HG03571 (cell line): ENCODE results near the gene ADGRD2.

Experiments used
- ATAC-seq: cut with Tn5 transposase; IDR thresholded peaks from one replicate; pipeline ENCODE4 v1.9.1; 2021; ENCODE audit not compliant: unreplicated experiment

Gene ADGRD2

GRCh38 chr9:124457079-124457886 is 7.0 kb downstream of the ADGRD2 start:
- no peak for ATAC-seq

- no peak for ATAC-seq
Measured at GRCh38 chr9:124457887-124458431, 7.7 kb downstream of the ADGRD2 start.

- ATAC-seq: no peak
Measured at GRCh38 chr9:124458441-124458840, 8.2 kb downstream of the ADGRD2 start.

- ATAC-seq: no peak
Measured at GRCh38 chr9:124462739-124463138, 12.5 kb downstream of the ADGRD2 start.

DNA sequence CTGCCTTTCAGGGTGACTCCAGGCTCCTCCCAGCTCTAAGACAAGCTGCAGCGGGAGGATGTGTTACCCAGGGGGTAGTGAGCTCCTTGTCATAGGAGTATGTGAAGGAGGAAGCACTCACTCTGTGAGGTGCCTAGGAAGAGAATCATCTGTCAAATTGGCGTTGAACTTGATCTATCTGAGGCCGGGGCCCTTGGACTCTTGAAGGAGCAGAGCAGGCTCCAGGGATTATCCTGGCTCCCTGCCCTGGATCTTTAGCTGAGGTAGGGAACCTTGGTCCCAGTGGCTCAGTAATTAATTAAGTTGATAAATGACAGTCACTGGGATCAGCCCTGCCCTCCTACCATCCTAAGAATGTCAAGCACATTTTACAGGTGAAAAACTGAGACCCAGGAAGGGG is 15.5 kb downstream of the ADGRD2 start:
- ATAC-seq: no peak

DNA sequence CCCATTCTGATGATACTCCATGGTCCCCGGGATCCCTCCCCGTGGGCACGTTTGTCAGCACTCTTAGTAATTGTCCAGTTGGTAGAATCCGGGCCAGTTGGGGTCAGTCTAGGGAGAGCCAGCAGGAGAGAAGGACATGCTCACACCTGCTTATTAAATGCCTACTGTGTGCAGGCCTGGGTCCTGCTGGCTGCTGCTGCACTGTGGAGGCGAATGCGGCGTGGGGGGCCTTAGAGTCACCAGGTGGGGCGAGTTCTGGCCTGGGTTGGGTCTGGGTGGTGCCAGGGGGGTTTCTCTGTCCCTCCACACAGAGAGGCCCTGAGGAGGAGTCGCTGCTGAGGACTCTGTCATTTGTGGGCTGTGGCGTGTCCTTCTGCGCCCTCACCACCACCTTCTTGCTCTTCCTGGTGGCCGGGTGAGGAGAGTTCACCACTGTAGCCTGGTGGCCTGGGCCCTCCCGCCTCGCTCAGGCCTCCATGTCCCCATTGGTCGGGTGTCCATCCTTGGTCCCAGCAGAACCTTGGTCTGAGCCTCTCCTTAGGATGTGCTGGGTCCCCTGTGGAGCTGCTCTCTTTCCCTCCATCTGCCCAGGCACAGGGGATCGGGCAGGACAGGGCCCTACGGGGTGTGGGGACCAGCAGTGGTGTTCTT is 17.3 kb downstream of the ADGRD2 start:
- no peak for ATAC-seq

DNA sequence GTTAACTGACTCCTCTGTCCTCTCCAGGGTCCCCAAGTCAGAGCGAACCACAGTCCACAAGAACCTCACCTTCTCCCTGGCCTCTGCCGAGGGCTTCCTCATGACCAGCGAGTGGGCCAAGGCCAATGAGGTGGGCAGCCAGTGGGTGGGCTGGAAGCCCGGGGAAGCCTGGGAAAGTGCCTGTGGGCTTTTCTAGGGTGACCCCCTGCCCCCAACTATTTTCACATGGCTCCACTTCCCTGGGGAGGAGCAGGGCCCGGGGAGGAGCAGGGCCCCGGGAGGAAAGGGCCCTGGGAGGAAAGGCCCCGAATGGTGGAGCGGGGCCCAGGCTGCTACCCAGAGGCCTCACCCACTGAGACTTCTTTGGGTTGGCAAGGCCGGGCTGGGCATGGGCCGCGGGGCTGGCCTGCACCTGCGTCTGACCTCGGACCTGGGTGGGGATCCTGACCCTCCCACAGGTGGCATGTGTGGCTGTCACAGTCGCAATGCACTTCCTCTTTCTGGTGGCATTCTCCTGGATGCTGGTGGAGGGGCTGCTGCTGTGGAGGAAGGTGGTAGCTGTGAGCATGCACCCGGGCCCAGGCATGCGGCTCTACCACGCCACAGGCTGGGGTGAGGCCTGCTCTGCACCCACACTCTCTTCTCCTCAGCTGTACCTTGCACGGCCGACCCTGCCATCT is 17.9 kb downstream of the ADGRD2 start:
- no peak for ATAC-seq

GRCh38 chr9:124469011-124469832 is 19.0 kb downstream of the ADGRD2 start:
- ATAC-seq: no peak

DNA sequence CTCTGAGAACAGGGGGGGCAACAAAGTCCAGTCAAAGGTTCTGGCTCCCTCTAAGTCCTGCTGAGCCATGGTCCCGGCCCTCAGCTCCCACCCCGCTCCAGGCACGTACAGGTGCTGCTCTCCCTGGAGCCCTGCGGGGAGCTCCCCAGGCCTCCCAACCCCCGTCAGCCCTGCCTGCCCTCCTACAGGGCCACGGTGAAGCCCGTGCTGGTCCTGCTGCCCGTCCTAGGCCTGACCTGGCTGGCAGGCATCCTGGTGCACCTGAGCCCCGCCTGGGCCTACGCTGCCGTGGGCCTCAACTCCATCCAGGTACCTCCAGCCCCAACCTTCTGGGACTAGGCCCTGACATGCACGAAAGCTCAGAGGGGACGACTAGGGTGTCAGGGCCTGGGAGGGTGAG is 20.1 kb downstream of the ADGRD2 start:
- no peak for ATAC-seq

- no peak for ATAC-seq
Measured at GRCh38 chr9:124470726-124471125, 20.5 kb downstream of the ADGRD2 start.

DNA sequence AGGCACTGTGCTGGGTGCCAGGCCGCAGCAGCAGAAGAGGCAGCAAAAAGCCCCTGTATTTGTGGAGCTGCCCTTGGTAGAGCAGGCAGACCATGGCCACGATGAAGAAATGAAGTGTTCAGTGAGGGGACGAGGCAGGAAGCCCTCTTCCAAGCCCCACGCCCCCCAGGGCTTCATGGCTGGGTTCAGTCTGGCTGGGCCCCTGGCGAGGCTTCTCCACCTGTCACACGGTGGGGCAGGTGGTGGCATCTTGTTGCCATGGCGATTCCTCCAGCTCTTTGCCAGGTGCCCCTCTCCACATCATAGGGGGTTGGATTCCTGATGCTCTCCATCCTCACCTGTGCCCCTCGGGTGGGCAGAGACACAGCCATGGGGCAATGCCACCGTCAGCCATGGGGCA is 21.5 kb downstream of the ADGRD2 start:
- no peak for ATAC-seq

- ATAC-seq: no peak
Measured at GRCh38 chr9:124472770-124473169, 22.5 kb downstream of the ADGRD2 start.

DNA sequence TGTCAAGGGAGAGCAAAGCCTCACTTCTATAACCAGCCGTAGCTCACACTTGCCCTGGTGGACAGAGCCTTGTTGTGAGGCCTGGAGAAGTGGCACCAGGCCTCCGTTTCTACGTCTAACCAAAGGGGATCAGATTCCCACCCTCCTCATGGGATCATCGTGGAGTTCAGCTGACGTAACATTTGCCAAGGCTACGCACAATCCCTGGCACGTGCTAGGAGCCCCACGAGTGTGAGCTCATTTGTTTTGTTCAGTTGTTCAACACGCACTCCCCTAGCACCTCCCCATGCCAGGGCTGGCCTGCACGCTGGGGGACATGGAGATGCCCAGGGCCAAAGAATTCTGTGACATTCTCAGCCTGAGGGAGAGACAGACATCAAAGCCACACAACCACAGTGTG is 23.1 kb downstream of the ADGRD2 start:
- no peak for ATAC-seq

- no peak for ATAC-seq
Measured at GRCh38 chr9:124474151-124474550, 23.9 kb downstream of the ADGRD2 start.

DNA sequence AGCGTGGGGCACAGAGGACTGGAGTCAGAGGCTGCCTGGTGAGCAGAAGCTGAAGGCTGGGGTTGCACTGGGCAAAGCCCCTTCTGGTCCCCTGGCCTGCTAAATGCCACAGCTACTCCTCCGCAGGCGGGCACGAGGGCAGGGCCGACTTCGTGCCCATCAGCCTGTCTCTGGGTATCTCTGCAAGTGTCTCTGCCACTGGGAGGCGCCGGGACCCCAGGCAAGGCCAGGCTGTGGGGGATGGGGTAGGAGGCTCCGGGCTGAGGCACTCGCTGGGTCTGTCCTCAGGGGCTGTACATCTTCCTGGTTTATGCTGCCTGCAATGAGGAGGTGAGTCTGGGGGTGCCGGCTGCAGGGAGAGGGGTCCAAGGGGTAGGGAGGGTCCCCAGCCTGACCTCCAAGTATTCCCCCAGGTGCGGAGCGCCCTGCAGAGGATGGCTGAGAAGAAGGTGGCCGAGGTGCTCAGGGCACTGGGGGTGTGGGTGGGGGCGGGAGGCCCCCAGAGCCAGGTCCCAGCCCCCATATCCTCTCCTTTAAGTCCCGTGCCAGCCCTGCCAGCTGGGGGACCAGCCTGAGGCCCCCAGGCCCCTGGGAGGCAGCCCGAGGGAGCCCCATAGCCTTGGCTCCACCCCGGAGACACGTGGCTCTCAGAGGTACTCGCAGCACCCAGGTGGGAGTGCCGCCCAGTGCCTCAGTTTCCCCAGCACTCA is 25.1 kb downstream of the ADGRD2 start:
- ATAC-seq: no peak

- ATAC-seq: no peak
Measured at GRCh38 chr9:124475868-124476690, 25.8 kb downstream of the ADGRD2 start.

GRCh38 chr9:124477211-124477647 is 27.0 kb downstream of the ADGRD2 start:
- ATAC-seq: no peak

DNA sequence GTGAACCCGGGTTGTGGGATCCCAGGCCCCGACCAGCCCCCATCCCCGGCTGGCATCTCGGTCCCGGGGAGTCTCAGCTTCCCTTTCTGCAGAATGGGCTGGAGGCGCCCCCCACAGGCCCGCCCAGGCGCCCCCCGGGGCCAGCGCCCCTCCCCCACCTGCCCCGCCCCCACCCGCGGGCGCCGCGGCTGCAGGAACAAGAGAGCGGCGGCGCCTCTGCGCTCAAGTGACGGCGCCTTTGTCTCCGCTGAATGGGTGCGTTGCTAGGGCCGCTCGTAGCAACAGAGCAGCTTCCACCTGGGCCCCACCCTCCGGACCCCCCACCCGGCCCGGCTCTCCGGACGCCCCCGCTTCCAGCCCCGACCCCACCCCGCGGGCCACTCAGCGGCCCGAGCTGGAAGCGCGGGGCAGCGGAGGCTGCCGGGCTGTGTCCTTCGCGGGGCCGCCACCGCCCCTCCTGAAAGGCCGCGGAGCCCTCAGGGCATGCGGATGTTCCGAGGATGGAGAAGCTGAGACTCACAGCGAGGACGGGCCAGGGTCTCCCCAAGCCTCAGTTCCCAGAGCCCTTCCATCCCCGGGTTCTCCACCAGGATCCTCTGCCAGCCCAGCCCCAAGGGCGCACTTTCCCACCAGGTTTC is 27.5 kb downstream of the ADGRD2 start:
- ATAC-seq: no peak

DNA sequence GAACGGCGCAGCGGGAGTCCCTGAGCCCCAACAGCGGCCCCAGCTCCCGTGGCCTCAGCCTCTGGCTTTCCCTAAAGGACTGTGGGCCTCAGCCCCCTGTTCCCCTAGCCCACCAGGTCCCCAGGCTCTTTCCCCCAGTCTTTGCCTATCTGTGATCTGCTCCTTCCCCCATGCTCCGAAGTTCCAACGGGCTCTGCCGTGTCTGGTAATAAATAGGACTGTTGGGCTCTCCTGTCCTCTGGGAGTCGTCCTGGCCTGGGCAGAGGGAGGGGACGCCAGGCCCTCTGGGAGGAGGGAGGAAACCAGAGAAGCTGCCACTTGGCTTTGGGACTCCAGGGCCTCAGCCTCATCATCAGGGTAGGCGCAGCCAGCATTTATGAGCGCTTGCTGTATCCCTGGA is 28.1 kb downstream of the ADGRD2 start:
- ATAC-seq: no peak
